Neural progenitor cell (in vitro differentiated cells): ENCODE measurements around the gene SRPK1. TPM values are rescaled to one million over a fixed set of nuclear protein-coding genes. Genes with fewer than 3 reads are reported as not detected.

Experiments
- DNase-seq: peaks from one replicate; pipeline ENCODE4 v3.0.0-alpha.2; 2016; ENCODE audit warnings: low spot score
- H2AFZ ChIP-seq: fragments of 200-600 bp; sonication (generic); replicated peaks from 2 replicates; pipeline ENCODE4 v1.6.1; 2016; ENCODE audit warnings: antibody characterized with exemption
- H3F3A ChIP-seq: fragments of 200-600 bp; sonication (generic); 2 replicates; pipeline ENCODE4 v1.6.1; 2016; ENCODE audit warnings: antibody characterized with exemption, low read depth
- H3K27ac ChIP-seq: fragments of 200-600 bp; sonication (generic); 2 replicates; pipeline ENCODE4 v1.5.1; 2016; ENCODE audit warnings: mild to moderate bottlenecking
- H3K27me3 ChIP-seq: fragments of 200-600 bp; sonication (generic); 2 replicates; pipeline ENCODE4 v1.6.1; 2016; ENCODE audit warnings: mild to moderate bottlenecking, moderate library complexity
- H3K36me3 ChIP-seq: fragments of 200-600 bp; sonication (generic); 2 replicates; pipeline ENCODE4 v1.5.1; 2016
- H3K4me1 ChIP-seq: fragments of 200-600 bp; sonication (generic); 2 replicates; pipeline ENCODE4 v1.6.1; 2016; ENCODE audit warnings: mixed run types
- H3K4me2 ChIP-seq: fragments of 200-600 bp; sonication (generic); 2 replicates; pipeline ENCODE4 v1.6.1; 2016
- H3K4me3 ChIP-seq: fragments of 200-600 bp; sonication (generic); 2 replicates; pipeline ENCODE4 v1.5.1; 2016
- H3K79me2 ChIP-seq: fragments of 200-600 bp; sonication (generic); 2 replicates; pipeline ENCODE4 v1.6.1; 2016; ENCODE audit warnings: low read depth
- H3K9ac ChIP-seq: fragments of 200-600 bp; sonication (generic); 2 replicates; pipeline ENCODE4 v1.6.1; 2016
- H3K9me3 ChIP-seq: fragments of 200-600 bp; sonication (generic); 2 replicates; pipeline ENCODE4 v1.5.1; 2016; ENCODE audit warnings: low read depth
- H4K20me1 ChIP-seq: fragments of 200-600 bp; sonication (generic); 2 replicates; pipeline ENCODE4 v1.6.1; 2016; ENCODE audit warnings: low read depth
- H3K27ac Mint-ChIP-seq: 3 replicates; pipeline ENCODE4 v1.8.0; 2021; ENCODE audit warnings: mixed read lengths
- H3K27me3 Mint-ChIP-seq: 2 replicates; pipeline ENCODE4 v1.8.0; 2022; ENCODE audit warnings: low read depth, mild to moderate bottlenecking, inconsistent platforms, moderate library complexity, mixed read lengths; ENCODE audit not compliant: insufficient read depth
- H3K36me3 Mint-ChIP-seq: 3 replicates; pipeline ENCODE4 v1.8.0; 2021; ENCODE audit warnings: mixed read lengths
- H3K4me1 Mint-ChIP-seq: 3 replicates; pipeline ENCODE4 v1.8.0; 2021; ENCODE audit warnings: mixed read lengths
- H3K4me3 Mint-ChIP-seq: 3 replicates; pipeline ENCODE4 v1.8.0; 2021; ENCODE audit warnings: mild to moderate bottlenecking, moderate library complexity, mixed read lengths
- H3K9me3 Mint-ChIP-seq: 3 replicates; pipeline ENCODE4 v1.8.0; 2020; ENCODE audit warnings: mixed read lengths
- CTCF ChIP-seq: fragments of 200-600 bp; sonication (generic); IDR thresholded peaks from 2 replicates; pipeline ENCODE4 v1.5.1; 2017; ENCODE audit warnings: antibody characterized with exemption, mild to moderate bottlenecking
- EZH2 ChIP-seq: fragments of 200-600 bp; sonication (generic); IDR thresholded peaks from 2 replicates; pipeline ENCODE4 v1.6.1; 2017; ENCODE audit warnings: antibody characterized with exemption, mild to moderate bottlenecking, moderate library complexity
- EZH2phosphoT487 ChIP-seq: fragments of 200-600 bp; sonication (generic); IDR thresholded peaks from 2 replicates; pipeline ENCODE4 v1.6.1; 2017; ENCODE audit warnings: antibody characterized with exemption
- total RNA-seq: library from RNA; depleted of rRNA; stranded (reverse); fragments of >200 nt; gene quantifications from 2 replicates; pipeline ENCODE4 v1.2.3, GENCODE V29; 2015; ENCODE audit warnings: low replicate concordance

The SRPK1 gene
- total RNA-seq, 1 donor from 2014 or later, result 181 TPM

- H3K9me3 ChIP-seq, result no peaks in the 10 kb centered on the region
- DNase-seq, result peak; percentile 71
- no peaks in the 10 kb centered on the region for H4K20me1 ChIP-seq
- H3K36me3 Mint-ChIP-seq, result no peaks in the 10 kb centered on the region
- peaks cover 16% of the 10 kb centered on the region for H3K27me3 ChIP-seq
- H3K4me2 ChIP-seq, result peak overlapping the region; percentile 83
- H3K9ac ChIP-seq, result no peak overlapping the region
- H3K4me3 ChIP-seq, result peak overlapping the region; percentile 42
- H3F3A ChIP-seq, result no peaks in the 10 kb centered on the region
- no peak overlapping the region for H3K27ac ChIP-seq
- peak overlapping the region; percentile 59 for H3K4me3 Mint-ChIP-seq
- no peak overlapping the region for H3K27ac Mint-ChIP-seq
- H3K27me3 Mint-ChIP-seq, result peaks cover 9% of the 10 kb centered on the region
- peaks cover 9% of the 10 kb centered on the region for H3K4me1 ChIP-seq
- peaks cover 5% of the 10 kb centered on the region for H3K4me1 Mint-ChIP-seq
- no peaks in the 10 kb centered on the region for H3K36me3 ChIP-seq
- H2AFZ ChIP-seq, result peak overlapping the region; percentile 98
- H3K79me2 ChIP-seq, result no peaks in the 10 kb centered on the region
- H3K9me3 Mint-ChIP-seq, result no peaks in the 10 kb centered on the region
- TF ChIP-seq EZH2phosphoT487 (no peak), CTCF (no peak), EZH2 (no peak)
Observed at GRCh38 chr6:35931120-35931561, 10.2 kb upstream of the SRPK1 start.

GRCh38 chr6:35929601-35930000 is 8.7 kb upstream of the SRPK1 start:
- no peak overlapping the region for H2AFZ ChIP-seq
- H3K9ac ChIP-seq, result no peak overlapping the region
- no peak for DNase-seq
- no peaks in the 10 kb centered on the region for H3K79me2 ChIP-seq
- H3K4me2 ChIP-seq, result no peak overlapping the region
- H3K27me3 ChIP-seq, result peaks cover 16% of the 10 kb centered on the region
- no peaks in the 10 kb centered on the region for H3F3A ChIP-seq
- Mint-ChIP-seq H3K36me3 (no peaks in the 10 kb centered on the region), H3K4me3 (no peak overlapping the region), H3K27ac (no peak overlapping the region), H3K9me3 (no peaks in the 10 kb centered on the region), H3K27me3 (peaks cover 9% of the 10 kb centered on the region), H3K4me1 (peaks cover 10% of the 10 kb centered on the region)
- no peaks in the 10 kb centered on the region for H3K36me3 ChIP-seq
- no peak overlapping the region for H3K4me3 ChIP-seq
- TF ChIP-seq CTCF (no peak), EZH2phosphoT487 (no peak), EZH2 (no peak)
- H3K9me3 ChIP-seq, result no peaks in the 10 kb centered on the region
- H3K27ac ChIP-seq, result no peak overlapping the region
- peaks cover 15% of the 10 kb centered on the region for H3K4me1 ChIP-seq
- H4K20me1 ChIP-seq, result no peaks in the 10 kb centered on the region

- Histone ChIP-seq H3K4me3 (no peak overlapping the region), H3F3A (peaks cover 1% of the 10 kb centered on the region), H3K4me2 (no peak overlapping the region), H3K9me3 (no peaks in the 10 kb centered on the region), H3K9ac (no peak overlapping the region), H2AFZ (no peak overlapping the region), H3K27me3 (peaks cover 16% of the 10 kb centered on the region), H4K20me1 (no peaks in the 10 kb centered on the region), H3K27ac (no peak overlapping the region), H3K79me2 (no peaks in the 10 kb centered on the region), H3K4me1 (peaks cover 21% of the 10 kb centered on the region), H3K36me3 (no peaks in the 10 kb centered on the region)
- Mint-ChIP-seq H3K4me3 (no peak overlapping the region), H3K27me3 (peaks cover 4% of the 10 kb centered on the region), H3K36me3 (no peaks in the 10 kb centered on the region), H3K27ac (no peak overlapping the region), H3K4me1 (peaks cover 14% of the 10 kb centered on the region), H3K9me3 (no peaks in the 10 kb centered on the region)
- DNase-seq, result no peak
- no peak for TF ChIP-seq EZH2
- no peak for TF ChIP-seq EZH2phosphoT487
- TF ChIP-seq CTCF, result no peak
Observed at GRCh38 chr6:35926509-35927215, 5.8 kb upstream of the SRPK1 start.
